ENCODE data around the gene FICD.

DNA sequence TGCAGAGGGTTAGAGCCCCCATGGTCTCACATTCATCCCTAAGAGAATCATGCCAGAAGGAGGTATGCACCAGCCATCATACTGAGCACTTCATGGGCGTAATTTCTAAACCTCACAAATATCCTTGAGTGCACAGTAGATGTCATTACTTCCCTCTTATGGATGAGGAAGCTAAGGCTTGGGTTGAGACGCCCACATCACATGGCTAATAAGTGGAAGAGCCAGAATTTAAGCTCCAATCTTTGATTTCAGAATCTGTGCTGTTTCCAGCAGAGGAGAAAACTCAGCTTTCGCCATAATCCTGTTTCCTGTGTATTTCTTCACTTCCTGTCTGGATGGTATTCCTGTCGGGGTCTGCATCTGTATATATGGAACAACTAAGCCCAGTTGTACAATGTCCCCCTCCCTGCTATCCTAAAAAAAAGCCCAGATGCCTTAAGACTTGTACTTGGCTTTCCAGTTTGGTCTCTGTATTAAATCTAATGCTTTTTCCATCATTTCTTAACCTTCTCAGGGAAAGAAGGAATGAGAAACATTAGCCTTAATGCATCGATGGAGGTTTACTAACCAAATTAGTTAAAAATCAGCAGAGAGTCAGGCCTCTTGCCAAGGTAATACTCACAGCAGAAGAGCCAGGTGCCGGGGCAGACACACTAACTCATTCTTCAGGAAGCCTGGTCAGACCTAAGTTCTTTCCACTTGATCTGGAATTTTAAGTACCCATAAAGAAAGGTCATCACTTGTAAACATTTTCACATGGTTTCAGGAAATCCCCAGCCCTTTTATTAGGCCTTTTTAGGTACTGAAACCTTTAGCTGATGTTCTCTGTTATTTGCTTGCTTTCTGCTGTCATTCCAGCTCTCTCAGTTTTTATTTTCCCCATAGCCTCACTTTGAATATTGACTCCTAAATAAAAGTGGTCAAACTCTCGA, 52.6 kb downstream of the FICD start:
- TF ChIP-seq, protein P1, sequence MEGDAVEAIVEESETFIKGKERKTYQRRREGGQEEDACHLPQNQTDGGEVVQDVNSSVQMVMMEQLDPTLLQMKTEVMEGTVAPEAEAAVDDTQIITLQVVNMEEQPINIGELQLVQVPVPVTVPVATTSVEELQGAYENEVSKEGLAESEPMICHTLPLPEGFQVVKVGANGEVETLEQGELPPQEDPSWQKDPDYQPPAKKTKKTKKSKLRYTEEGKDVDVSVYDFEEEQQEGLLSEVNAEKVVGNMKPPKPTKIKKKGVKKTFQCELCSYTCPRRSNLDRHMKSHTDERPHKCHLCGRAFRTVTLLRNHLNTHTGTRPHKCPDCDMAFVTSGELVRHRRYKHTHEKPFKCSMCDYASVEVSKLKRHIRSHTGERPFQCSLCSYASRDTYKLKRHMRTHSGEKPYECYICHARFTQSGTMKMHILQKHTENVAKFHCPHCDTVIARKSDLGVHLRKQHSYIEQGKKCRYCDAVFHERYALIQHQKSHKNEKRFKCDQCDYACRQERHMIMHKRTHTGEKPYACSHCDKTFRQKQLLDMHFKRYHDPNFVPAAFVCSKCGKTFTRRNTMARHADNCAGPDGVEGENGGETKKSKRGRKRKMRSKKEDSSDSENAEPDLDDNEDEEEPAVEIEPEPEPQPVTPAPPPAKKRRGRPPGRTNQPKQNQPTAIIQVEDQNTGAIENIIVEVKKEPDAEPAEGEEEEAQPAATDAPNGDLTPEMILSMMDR (IDR thresholded peaks at IDR 0.05): no peak
- TF ChIP-seq EZH2 (IDR thresholded peaks at IDR 0.05; ENCODE audit: borderline replicate concordance, insufficient read depth, low read depth, low read length, poor library complexity, severe bottlenecking): no peak
